NCI-H345 treated with DMSO at 0.1 percent for 48 hours (cell line): ENCODE measurements around the gene MIEF1.

Experiments used
- DNase-seq: peaks from one replicate; lab custom pipeline; 2025; ENCODE audit not compliant: unreplicated experiment; lab: John Stamatoyannopoulos, UW

Gene MIEF1

GRCh38 chr22:39554151-39554550 lies 52.1 kb downstream of the MIEF1 start:
- no peak for DNase-seq

- no peak for DNase-seq
Observed at GRCh38 chr22:39556970-39557841, 55.1 kb downstream of the MIEF1 start.

- no peak for DNase-seq
Observed at GRCh38 chr22:39558254-39558727, 56.2 kb downstream of the MIEF1 start.

DNA sequence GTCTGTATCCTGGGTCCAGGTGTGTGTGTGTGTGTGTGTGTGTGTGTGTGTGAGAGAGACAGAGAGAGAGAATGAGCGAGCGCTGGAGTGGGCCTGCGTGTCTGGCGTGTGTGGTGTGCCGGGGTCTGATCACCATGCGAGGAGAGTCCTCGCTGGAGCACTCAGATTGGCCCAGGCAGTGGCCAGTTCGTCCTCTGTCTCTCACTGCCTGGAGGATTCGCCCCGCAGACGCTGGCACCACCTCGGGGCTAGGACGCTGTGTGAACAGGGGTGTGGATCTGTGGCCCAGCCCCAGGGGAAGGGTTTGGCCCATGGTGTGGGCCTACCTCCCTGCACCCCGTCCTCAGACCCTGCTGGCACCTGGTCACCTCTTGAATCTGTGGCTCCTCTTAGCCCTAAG lies 56.9 kb downstream of the MIEF1 start:
- DNase-seq, result no peak

GRCh38 chr22:39559456-39560105 lies 57.5 kb downstream of the MIEF1 start:
- no peak for DNase-seq

GRCh38 chr22:39560127-39560526 lies 58.0 kb downstream of the MIEF1 start:
- no peak for DNase-seq

- DNase-seq, result no peak
Observed at GRCh38 chr22:39562839-39563489, 60.9 kb downstream of the MIEF1 start.

DNA sequence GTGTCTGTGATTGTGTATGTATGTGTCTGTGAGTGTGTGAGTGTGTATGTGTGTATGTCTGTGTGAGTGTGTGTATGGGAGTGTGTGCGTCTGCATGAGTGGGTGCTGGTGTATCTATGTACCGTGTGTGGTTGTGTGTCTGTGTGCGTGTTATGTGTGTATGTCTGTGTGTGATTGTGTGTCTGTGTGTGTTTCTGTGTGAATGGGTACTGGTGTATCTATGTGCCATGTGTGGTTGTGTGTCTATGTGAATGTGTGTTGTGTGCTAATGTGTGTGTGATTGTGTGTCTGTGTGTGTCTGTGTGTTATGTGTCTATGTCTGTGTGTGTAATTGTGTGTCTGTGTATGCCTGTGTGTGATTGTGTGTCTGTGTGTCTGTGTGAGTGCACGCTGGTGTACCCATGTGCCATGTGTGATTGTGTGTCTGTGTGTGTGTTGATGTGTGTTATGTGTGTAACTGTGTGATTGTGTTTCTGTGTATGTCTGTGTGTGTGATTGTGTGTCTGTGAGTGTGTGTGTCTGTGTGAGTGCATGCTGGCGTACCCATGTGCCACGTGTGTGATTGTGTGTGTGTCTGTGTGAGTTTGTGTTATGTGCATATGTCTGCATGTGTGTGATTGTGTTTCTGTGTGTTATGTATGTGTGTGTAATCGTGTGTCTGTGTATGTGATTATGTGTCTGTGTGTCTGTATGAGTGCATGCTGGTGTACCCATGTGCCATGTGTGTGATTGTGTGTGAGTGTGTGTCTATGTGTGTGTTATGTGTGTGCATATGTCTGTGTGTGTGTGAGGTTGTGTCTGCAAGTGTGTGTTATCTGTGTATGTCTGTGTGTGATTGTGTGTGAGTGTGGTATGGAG lies 61.7 kb downstream of the MIEF1 start:
- no peak for DNase-seq

GRCh38 chr22:39565414-39565944 lies 63.4 kb downstream of the MIEF1 start:
- no peak for DNase-seq

GRCh38 chr22:39567135-39567946 lies 65.3 kb downstream of the MIEF1 start:
- no peak for DNase-seq
